ENCODE data around the gene HSPA9. TPM values are rescaled to one million over a fixed set of nuclear protein-coding genes. Genes with fewer than 3 reads are reported as not detected.

HSPA9 gene
- total and polyA plus RNA-seq, 2 of the 8 experiments (the other 6 are each of a cell fraction or from before 2014, with no cell fraction given): 191 to 395 TPM

DNA sequence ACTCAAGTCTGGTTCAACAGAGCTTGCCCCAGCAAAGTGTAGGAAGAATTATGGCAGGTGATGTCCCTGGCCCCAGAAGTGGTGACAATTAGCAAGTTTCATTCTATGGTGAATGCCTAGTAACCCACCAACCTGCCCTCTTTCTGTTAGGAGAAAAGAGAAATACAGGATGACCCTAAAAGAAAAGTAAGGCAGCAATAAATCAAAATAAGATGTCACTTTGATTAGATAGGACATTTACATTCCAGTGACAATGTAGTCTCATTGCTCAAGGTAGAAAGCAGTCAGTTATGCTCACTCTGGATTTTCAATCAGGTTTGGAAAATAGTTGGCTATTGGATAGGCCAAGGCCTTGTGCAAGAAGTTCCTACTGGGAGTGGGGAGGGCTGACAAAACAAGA, 5.6 kb upstream of the HSPA9 start:
- H3K79me1 ChIP-seq (ENCODE audit: low read depth, low read length): no peaks in the 10 kb centered on the region
- no peak overlapping the region for H2BK5ac ChIP-seq (ENCODE audit: low read depth, low read length)
- FAIRE-seq (no peak), DNase-seq (ENCODE audit: low read depth in 1 of 2, low spot score in 2 of 2) (no peak)
- no peaks in the 10 kb centered on the region for H3K23me2 ChIP-seq (ENCODE audit: low read depth, low read length)
- no peak overlapping the region for H3K4ac ChIP-seq (replicated peaks; ENCODE audit: insufficient read length, low read depth, low read length)
- H3K4me1 ChIP-seq (replicated peaks in 1 of 4; ENCODE audit: control insufficient read depth in 3 of 4, insufficient read depth in 4 of 4, low read length in 3 of 4): peaks cover 0 to 3% (median 0%) of the 10 kb centered on the region in 4 experiments; a peak in 1 of 7 replicates
- H3K18ac ChIP-seq (ENCODE audit: extremely low read depth, low read length): no peak overlapping the region
- H3K4me3 ChIP-seq (ENCODE audit: extremely low read depth in 1 of 4, insufficient read depth in 2 of 4, low read depth in 3 of 4, low read length in 4 of 4): no peak overlapping the region
- no peak overlapping the region for H3K9ac ChIP-seq (replicated peaks in 1 of 4; ENCODE audit: extremely low read depth in 1 of 4, low read depth in 3 of 4, low read length in 3 of 4)
- H3K79me2 ChIP-seq (ENCODE audit: control insufficient read depth in 1 of 2, insufficient read depth in 2 of 2, low read length in 2 of 2): no peaks in the 10 kb centered on the region
- no peak overlapping the region for H3K56ac ChIP-seq (replicated peaks; ENCODE audit: insufficient read length, low read depth, low read length)
- H3K9me3 ChIP-seq (ENCODE audit: insufficient read depth in 2 of 2, low read depth in 1 of 2, low read length in 1 of 2): no peaks in the 10 kb centered on the region; a peak in 1 of 4 replicates
- no peaks in the 10 kb centered on the region for H3K27me3 ChIP-seq (replicated peaks in 1 of 4; ENCODE audit: control insufficient read depth in 3 of 4, extremely low read depth in 1 of 4, insufficient read depth in 3 of 4, low read length in 3 of 4)
- H3K4me2 ChIP-seq (ENCODE audit: insufficient read depth in 1 of 2, low read depth in 2 of 2, low read length in 2 of 2): no peak overlapping the region
- H4K91ac ChIP-seq (replicated peaks; ENCODE audit: insufficient read length, low read length): no peak overlapping the region
- H4K5ac ChIP-seq (ENCODE audit: insufficient read length, low read depth, low read length): no peak overlapping the region
- no peak overlapping the region for H2AK5ac ChIP-seq (ENCODE audit: low read depth, low read length)
- ChIA-PET CTCF (ENCODE audit: partially characterized antibody) (interaction anchor here (1.2 to 3.2 kb wide), 9 partner anchors 11 to 391 kb away, joined by 3 to 40 read pairs (median 10); no protein-coding TSS in a partner anchor), POLR2A (ENCODE audit: partially characterized antibody) (interaction anchor here (1.0 to 2.1 kb wide), 3 partner anchors 9 to 12 kb away, joined by 3 to 12 read pairs (median 4); no protein-coding TSS in a partner anchor)
- no peak overlapping the region for H2BK20ac ChIP-seq (ENCODE audit: low read length)
- H4K8ac ChIP-seq (ENCODE audit: extremely low read depth, insufficient read depth, low read length): no peak overlapping the region
- no peak overlapping the region for H3K14ac ChIP-seq (ENCODE audit: insufficient read length)
- H2BK12ac ChIP-seq (ENCODE audit: low read depth, low read length): no peak overlapping the region
- H3K23ac ChIP-seq (ENCODE audit: insufficient read length): no peak overlapping the region
- no peak overlapping the region for H2BK15ac ChIP-seq (ENCODE audit: low read length)
- no peaks in the 10 kb centered on the region for H4K20me1 ChIP-seq (replicated peaks in 1 of 2; ENCODE audit: control insufficient read depth in 1 of 2, insufficient read depth in 2 of 2, low read length in 2 of 2)
- H3K36me3 ChIP-seq (ENCODE audit: control insufficient read depth in 2 of 4, insufficient read depth in 4 of 4, low read length in 3 of 4): no peaks in the 10 kb centered on the region
- no peak overlapping the region for H2BK120ac ChIP-seq (replicated peaks; ENCODE audit: low read depth, low read length)
- no peak overlapping the region for H2AFZ ChIP-seq (ENCODE audit: low read length)
- no peak overlapping the region for H3K27ac ChIP-seq (ENCODE audit: low read depth, low read length)
- no peak for TF ChIP-seq CHD1 (IDR thresholded peaks at IDR 0.05; ENCODE audit: low read depth, low read length)
- no peak for TF ChIP-seq TAF1 (IDR thresholded peaks at IDR 0.05; ENCODE audit: low read depth, low read length)
- no peak for TF ChIP-seq EP300 (IDR thresholded peaks at IDR 0.05; ENCODE audit: borderline replicate concordance in 1 of 2, low read depth in 2 of 2, low read length in 2 of 2)
- no peak for TF ChIP-seq GTF2F1 (IDR thresholded peaks at IDR 0.05; ENCODE audit: borderline replicate concordance, low read depth, low read length)
- TF ChIP-seq YY1 (IDR thresholded peaks at IDR 0.05; ENCODE audit: low read depth, low read length): no peak
- TF ChIP-seq SIRT6 (IDR thresholded peaks at IDR 0.05; ENCODE audit: low read length): no peak
- TF ChIP-seq, protein P1, sequence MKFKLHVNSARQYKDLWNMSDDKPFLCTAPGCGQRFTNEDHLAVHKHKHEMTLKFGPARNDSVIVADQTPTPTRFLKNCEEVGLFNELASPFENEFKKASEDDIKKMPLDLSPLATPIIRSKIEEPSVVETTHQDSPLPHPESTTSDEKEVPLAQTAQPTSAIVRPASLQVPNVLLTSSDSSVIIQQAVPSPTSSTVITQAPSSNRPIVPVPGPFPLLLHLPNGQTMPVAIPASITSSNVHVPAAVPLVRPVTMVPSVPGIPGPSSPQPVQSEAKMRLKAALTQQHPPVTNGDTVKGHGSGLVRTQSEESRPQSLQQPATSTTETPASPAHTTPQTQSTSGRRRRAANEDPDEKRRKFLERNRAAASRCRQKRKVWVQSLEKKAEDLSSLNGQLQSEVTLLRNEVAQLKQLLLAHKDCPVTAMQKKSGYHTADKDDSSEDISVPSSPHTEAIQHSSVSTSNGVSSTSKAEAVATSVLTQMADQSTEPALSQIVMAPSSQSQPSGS (IDR thresholded peaks at IDR 0.05; ENCODE audit: low read length): no peak
- TF ChIP-seq BACH1 (IDR thresholded peaks at IDR 0.05; ENCODE audit: low read length): no peak
- no peak for TF ChIP-seq SUZ12 (IDR thresholded peaks at IDR 0.05; ENCODE audit: low read length)
- no peak for TF ChIP-seq KDM5A (IDR thresholded peaks at IDR 0.05; ENCODE audit: low read length)
- TF ChIP-seq MAFK (IDR thresholded peaks at IDR 0.05; ENCODE audit: low read depth, low read length): no peak
- no peak for TF ChIP-seq RNF2 (IDR thresholded peaks at IDR 0.05; ENCODE audit: borderline replicate concordance, low read depth, low read length, missing control alignments, poor library complexity, severe bottlenecking)
- no peak for TF ChIP-seq GABPA (IDR thresholded peaks at IDR 0.05; ENCODE audit: borderline replicate concordance, insufficient read depth, low read length)
- TF ChIP-seq HDAC6 (IDR thresholded peaks at IDR 0.05; ENCODE audit: low read depth, low read length): no peak
